ENCODE data around the gene COPB2.

COPB2 gene

DNA sequence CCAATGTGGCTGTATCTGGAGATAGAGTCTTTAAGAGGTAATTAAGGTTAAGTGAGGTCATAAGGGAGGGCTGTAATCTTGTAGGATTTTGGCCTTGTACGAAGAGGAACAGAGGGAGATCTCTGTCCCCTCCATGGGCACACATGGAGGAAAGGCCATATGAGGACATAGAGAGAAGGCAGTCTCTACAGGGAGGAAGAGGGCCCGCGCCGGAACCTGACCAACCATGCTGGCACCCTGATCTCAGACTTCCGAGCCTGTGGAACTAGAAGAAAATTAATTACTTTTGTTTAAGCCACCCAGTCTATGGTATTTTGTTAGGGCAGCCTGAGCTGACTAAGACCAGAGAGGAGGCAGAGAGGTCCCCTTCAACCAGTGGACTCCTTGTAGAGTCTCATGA, 63.3 kb downstream of the COPB2 start:
- no peak for DNase-seq

- no peak for DNase-seq
Observed at GRCh38 chr3:139325551-139325950, 63.9 kb downstream of the COPB2 start.

GRCh38 chr3:139324456-139324855, 65.0 kb downstream of the COPB2 start:
- DNase-seq: no peak

DNA sequence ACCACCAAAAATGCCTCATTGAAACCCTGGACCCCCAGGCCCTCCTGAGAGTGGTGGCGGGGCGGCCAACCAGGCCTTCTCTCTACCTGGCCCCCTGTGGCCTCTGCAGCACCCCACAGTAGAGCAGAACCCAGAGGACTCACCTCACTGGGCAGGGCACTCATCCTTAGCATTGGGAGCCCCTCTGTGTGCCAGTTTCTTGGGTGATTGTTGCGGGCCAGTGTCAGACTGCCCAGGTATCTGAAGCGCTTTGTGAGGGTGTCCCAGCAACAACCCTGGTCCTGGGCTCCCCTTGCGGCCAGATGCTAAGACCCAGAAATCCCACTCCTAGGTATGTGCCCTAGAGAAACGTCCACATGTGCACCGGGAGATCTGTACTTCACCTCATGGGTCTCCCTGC, 66.3 kb downstream of the COPB2 start:
- DNase-seq: no peak

GRCh38 chr3:139322346-139322745, 67.1 kb downstream of the COPB2 start:
- DNase-seq: no peak

DNA sequence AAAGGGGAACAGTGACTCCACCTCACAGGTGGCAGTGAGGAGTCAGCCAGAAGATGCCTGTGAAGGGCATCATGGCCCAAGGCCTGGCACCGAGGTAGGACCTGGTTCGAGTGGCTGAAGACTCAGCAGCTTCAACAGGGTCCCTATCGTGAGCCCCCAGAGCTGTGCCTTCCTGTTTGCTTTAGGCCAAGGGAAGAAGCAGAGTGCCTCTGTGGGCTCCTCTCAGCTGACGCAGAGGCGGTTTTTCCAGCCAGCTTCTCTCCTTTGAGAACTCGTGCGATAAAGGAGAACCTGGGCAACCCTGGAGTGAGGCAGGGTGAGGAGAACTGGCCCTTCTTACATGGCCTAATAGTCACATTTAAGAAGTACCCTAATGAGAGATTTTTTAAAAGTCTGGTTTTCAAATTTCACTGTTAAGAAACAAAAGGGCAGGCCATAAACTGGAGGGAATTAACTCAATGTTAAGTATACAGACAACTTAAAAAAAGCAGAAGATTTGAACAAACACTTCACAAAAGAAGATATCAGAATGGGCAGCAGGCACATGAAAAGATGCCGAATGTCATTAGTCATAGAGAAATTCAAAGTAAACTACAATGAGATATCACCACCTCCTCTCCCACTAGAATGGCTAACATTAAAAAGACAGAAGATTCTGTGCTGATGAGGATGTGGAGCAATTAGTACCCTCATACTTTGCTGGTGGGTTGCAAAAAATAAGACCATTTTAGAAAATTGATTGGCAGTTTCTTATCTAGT, 68.7 kb downstream of the COPB2 start:
- no peak for DNase-seq

- DNase-seq: no peak
Observed at GRCh38 chr3:139319428-139320402, 69.7 kb downstream of the COPB2 start.

DNA sequence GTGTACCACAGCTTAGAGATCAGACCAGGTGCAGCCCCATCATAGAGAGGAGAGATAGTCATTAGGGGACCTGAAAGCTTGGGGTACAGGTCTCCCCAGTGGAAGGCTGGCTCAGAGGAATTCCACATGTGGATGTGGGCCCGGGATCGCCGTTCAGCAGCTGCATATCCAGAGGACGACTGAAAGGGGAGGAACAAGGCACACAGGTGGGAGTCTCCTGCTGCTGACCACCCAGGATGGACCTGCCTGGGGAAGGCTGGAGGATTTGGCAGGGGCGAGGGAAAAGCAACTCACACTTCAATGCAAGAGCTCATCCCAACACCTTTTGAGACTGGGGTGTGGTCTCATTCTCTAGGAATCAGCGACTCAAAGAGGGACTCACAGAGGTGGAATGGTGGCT, 70.6 kb downstream of the COPB2 start:
- no peak for DNase-seq

DNA sequence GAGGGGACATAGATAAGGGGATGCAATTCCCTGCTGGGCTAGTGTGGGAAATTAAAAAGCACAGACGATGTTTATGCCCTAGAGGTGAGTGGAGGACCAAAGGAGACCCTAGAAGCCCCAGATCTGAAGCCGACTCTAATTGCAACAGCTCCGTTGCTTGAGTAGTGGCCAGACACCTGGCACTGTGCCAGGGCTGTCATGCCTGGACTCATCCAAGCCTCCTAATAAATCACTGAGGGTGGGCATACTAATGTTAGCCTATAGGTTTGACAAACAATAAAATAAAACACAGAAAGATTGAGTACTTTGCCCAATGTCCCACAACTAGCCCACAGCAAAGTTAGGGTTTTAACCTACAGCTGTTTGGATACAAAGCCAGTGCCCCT, 71.0 kb downstream of the COPB2 start:
- no peak for DNase-seq

DNA sequence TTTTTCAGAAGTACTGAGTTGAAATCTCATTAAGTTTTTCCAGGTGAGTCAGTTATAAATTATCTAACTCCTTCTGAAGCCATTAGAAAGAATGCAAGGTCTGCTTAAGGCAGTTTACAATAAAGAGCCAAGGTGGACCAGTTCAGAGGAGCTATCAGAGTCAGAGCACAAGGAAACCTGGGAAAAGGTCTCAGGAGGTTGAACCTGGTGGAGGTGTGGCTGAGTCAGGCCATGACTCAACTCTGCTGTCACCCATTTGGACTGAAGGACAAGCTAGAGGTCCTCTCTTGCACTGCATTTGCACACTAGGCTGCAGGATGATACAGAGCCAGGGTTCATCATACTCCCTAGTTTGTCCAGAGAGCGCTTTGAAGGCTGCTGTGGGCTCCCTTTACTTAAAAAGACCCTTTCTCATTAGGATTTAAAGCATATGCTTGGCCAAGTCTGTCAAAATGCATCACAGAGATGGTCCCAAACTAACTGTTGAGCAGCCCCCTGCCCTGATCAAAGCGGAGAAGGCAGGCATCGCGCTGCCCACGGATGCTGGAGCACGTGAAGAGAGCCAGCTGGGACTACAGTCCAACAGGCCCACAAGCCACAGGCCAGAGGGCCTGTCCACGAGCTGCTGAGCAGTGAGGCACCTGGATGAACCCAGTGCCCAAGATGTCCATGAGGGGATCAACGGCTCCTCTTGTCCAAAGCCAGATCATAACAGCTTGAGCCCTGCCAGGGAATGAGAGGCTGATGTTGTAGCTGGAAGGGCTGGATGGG, 71.6 kb downstream of the COPB2 start:
- no peak for DNase-seq

DNA sequence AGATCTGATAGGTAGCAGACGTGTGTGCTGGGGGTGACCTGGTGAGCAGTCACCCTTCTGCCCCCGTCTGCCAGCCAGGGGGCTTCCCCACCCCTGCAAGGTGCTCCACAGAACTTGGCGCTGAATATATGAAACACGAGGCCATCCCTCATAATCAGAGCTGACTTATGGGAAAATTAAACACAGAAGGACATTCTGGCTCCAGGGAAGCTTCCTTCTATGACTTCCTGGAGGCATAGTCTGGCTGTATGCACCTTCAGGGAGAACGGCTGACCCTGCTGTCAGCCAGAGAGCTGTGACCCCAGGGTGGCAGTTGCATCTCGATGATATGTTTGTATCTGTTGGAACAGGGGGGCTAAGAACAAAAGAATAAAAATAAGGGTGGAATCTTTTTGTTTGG, 72.2 kb downstream of the COPB2 start:
- no peak for DNase-seq

DNA sequence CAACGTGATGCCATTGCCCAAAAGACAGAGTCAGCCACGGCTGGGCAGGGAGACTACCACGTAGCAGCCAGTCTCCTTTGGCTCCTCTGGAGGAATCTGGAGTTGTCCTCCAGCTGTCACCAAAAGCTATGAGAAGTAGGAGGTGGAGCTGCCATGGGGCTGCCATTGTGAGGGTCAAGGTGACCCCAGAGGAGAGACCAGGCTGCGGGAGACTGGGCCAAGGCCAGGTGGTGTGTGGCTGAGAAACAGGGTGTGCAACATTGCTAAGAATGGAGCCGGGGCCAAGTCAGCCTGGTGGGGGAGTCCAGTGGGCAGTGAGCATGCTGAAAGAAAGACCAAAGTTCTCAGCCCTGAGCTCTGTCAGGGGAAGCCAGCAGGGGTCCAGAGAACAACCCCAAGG, 75.5 kb downstream of the COPB2 start:
- no peak for DNase-seq

DNA sequence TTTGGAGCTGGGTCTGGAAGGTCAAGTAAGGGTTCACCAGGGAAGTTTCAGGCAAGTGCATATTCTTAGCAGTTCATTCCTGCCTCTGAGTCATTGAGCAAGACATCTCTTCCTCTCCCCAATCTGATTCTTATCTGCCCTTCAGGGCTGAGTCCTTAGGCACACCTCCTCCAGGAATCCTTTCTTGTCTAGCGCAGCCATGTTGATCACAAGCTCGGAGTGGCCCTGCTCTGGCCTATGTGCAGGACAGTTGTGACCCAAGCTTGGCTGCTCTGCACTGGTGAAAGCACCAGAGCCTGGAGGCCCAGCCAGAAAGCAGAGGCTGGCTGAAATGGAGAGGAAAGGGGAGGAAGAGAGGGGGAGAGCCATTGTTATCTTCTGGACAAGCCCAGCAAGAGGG, 76.5 kb downstream of the COPB2 start:
- no peak for DNase-seq

DNA sequence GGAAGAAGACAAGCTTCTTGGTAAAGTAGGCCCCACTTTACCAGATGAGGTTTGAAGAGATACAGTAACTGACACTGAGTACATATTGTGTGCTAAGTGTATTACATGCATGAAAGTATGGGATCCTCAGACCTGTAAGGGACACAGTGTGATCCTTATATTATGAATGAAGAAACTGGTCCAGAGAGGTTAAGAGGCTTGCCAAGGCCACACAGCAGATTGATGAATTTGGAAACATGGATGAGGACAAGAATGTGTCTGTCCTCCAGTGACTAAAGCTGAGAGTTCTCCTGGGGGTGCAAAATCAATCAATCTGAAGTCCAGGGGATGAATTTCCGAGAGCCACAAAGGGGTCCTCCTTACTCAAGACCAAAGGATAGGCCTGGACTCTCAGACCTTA, 77.0 kb downstream of the COPB2 start:
- DNase-seq: no peak

DNA sequence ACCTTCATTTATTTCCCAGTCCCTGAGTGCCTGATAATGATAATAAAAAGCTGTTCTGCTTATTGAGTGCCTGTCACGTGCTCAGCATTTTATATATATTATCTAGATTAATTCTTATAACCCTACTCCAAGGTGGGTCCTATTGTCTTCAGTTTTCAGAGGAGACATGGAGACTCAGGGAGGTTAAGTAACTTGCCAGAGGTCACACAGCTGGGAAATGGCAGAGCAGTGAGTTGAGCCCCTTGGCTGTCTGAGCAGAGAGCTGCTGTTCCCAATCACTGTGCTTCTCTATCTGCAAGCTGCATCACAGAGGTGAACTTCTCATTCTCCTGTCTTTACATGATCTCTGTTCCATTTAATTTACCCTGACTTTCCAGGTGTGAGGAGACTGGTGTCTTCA, 77.9 kb downstream of the COPB2 start:
- no peak for DNase-seq

GRCh38 chr3:139310474-139310933, 78.9 kb downstream of the COPB2 start:
- no peak for DNase-seq

- no peak for DNase-seq
Observed at GRCh38 chr3:139309880-139310279, 79.6 kb downstream of the COPB2 start.

GRCh38 chr3:139309061-139309591, 80.3 kb downstream of the COPB2 start:
- DNase-seq: no peak

- no peak for DNase-seq
Observed at GRCh38 chr3:139308560-139308959, 80.9 kb downstream of the COPB2 start.

DNA sequence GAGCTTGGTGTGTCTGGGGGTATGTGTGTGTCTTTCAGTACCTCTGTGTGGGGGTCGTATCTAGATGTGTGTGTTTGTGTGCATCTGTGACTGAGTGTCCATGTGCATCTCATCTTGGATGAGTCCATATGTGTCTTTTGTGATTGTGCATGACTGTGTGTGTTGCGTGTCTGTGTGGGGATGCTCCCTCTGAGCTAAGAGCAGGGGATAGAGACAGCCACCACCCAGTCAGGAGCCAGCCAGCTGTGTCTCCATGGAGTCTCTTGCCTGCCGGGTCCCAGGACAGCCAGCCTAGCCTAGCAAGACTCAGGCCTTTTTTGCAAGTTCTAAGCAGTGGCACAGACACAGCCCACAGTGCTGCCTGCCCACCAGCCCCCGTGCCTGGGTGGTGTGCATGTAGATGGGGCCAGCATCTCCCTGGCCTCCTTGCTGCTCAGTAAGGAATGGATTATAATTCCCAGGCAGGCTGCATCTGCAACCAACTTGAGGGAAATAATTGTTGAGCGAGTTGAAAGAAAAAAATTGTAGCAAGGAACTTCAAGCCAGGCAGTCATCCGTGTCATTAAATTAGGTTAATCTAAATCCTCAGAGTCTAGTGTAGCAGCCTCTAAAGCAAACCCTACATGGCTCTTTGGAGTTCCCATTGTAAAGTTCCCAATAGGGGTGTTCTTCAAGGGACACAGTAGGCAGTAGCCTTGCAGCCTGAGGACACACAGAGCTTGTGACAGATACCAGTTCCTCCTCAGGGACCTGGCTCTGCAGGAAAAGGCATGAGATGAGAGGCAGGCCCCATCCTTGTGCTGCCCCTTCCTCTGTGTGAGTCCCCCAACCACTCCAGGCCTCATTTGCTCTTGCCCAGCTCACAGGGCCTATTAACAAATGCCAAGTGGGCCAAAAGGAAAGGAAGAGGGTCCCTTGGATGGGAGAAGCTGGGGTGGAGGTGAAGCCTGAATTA, 81.6 kb downstream of the COPB2 start:
- no peak for DNase-seq

Measured in activated T-cell treated with anti-CD3 and anti-CD28 coated beads for 4 hours (primary cell).